Activated CD8-positive, alpha-beta T cell treated with anti-CD3 and anti-CD28 coated beads for 36 hours (primary cell): Measurements from ENCODE around the gene CAMK1D. TPM values are rescaled to one million over a fixed set of nuclear protein-coding genes. Genes with fewer than 3 reads are reported as not detected.

Experiments
- ATAC-seq: fragments of 200-7000 bp; cut with Tn5 transposase; one replicate; pipeline ENCODE4 v1.10.0; 2021; ENCODE audit warnings: mild to moderate bottlenecking, moderate library complexity
- CTCF ChIA-PET: fragments of 350-600 bp; sonication (Branson Sonifier 250); formaldehyde crosslinking; loops from one replicate; lab custom pipeline; 2021; ENCODE audit warnings: antibody characterized with exemption; lab: Charles Lee
- POLR2A ChIA-PET: fragments of 350-600 bp; sonication (Branson Sonifier 250); formaldehyde crosslinking; loops from one replicate; lab custom pipeline; 2021; ENCODE audit warnings: antibody characterized with exemption; lab: Charles Lee
- DNase-seq: peaks from one replicate; pipeline ENCODE4 v3.0.0-alpha.2; 2020
- H3K27ac Mint-ChIP-seq: one replicate; pipeline ENCODE4 v1.8.0; 2021; ENCODE audit warnings: mild to moderate bottlenecking, mixed read lengths
- H3K27me3 Mint-ChIP-seq: one replicate; pipeline ENCODE4 v1.8.0; 2021; ENCODE audit warnings: mixed read lengths
- H3K36me3 Mint-ChIP-seq: one replicate; pipeline ENCODE4 v1.8.0; 2021; ENCODE audit warnings: low read depth, mixed read lengths
- H3K4me1 Mint-ChIP-seq: one replicate; pipeline ENCODE4 v1.8.0; 2021; ENCODE audit warnings: low read depth, mixed read lengths
- H3K4me3 Mint-ChIP-seq: one replicate; pipeline ENCODE4 v1.8.0; 2021; ENCODE audit warnings: mild to moderate bottlenecking, moderate library complexity, mixed read lengths
- H3K9me3 Mint-ChIP-seq: one replicate; pipeline ENCODE4 v1.8.0; 2021; ENCODE audit warnings: mixed read lengths
- CTCF ChIP-seq: fragments of 200-600 bp; IDR thresholded peaks from one replicate; pipeline ENCODE4 v1.8.0; 2022; ENCODE audit warnings: antibody characterized with exemption, mild to moderate bottlenecking
- intact Hi-C: fragments of 100-400 bp; cut with micrococcal nuclease; formaldehyde crosslinking; loops from one replicate; pipeline ENCODE4 v1.10.0; 2022
- total RNA-seq, 2 experiments: library from RNA; stranded (reverse); gene quantifications; one replicate each; pipeline ENCODE4 v1.2.3, GENCODE V29; 2021

CAMK1D gene
- total RNA-seq, 2 experiments from 2014 or later = 13.8 TPM

GRCh38 chr10:12465385-12466136 is 116.2 kb downstream of the CAMK1D start:
- Mint-ChIP-seq H3K4me3 (no peak overlapping the region), H3K4me1 (peaks cover 16% of the 10 kb centered on the region), H3K36me3 (peaks cover 3% of the 10 kb centered on the region), H3K27me3 (no peaks in the 10 kb centered on the region), H3K27ac (no peak overlapping the region), H3K9me3 (no peaks in the 10 kb centered on the region)
- CTCF ChIA-PET = no interaction called here
- DNase-seq = no peak
- peak; percentile 66 for ATAC-seq
- POLR2A ChIA-PET = interaction anchor here (0.6 kb wide), 1 partner anchor 39 kb away, joined by 4 read pairs; no protein-coding TSS in a partner anchor
- TF ChIP-seq CTCF = no peak
- intact Hi-C loops = no loop called here

GRCh38 chr10:12466704-12467305 is 117.5 kb downstream of the CAMK1D start:
- intact Hi-C loops = no loop called here
- DNase-seq = no peak
- CTCF ChIA-PET = no interaction called here

GRCh38 chr10:12469345-12469744 is 120.0 kb downstream of the CAMK1D start:
- H3K4me3 Mint-ChIP-seq = no peak overlapping the region
- H3K27me3 Mint-ChIP-seq = no peaks in the 10 kb centered on the region
- H3K4me1 Mint-ChIP-seq = peaks cover 14% of the 10 kb centered on the region
- ChIA-PET CTCF (interaction anchor here (1.5 kb wide), 1 partner anchor 188 kb away, joined by 3 read pairs; no protein-coding TSS in a partner anchor), POLR2A (no interaction called here)
- ATAC-seq = no peak
- H3K36me3 Mint-ChIP-seq = no peaks in the 10 kb centered on the region
- intact Hi-C loops = no loop called here
- no peak for TF ChIP-seq CTCF
- H3K27ac Mint-ChIP-seq = no peak overlapping the region
- H3K9me3 Mint-ChIP-seq = no peaks in the 10 kb centered on the region
- no peak for DNase-seq

More at GRCh38 chr10:12466704-12467305, 117.5 kb downstream of the CAMK1D start:
- POLR2A ChIA-PET = interaction anchor here (0.6 kb wide), 1 partner anchor 76 kb away, joined by 3 read pairs; no protein-coding TSS in a partner anchor
- no peaks in the 10 kb centered on the region for H3K27me3 Mint-ChIP-seq
- H3K4me1 Mint-ChIP-seq = peaks cover 16% of the 10 kb centered on the region
- H3K36me3 Mint-ChIP-seq = peaks cover 2% of the 10 kb centered on the region
- no peaks in the 10 kb centered on the region for H3K9me3 Mint-ChIP-seq
- ATAC-seq = no peak
- H3K27ac Mint-ChIP-seq = no peak overlapping the region
- no peak for TF ChIP-seq CTCF
- H3K4me3 Mint-ChIP-seq = no peak overlapping the region

GRCh38 chr10:12470719-12471118 is 121.4 kb downstream of the CAMK1D start:
- Mint-ChIP-seq H3K9me3 (no peaks in the 10 kb centered on the region), H3K36me3 (peaks cover 2% of the 10 kb centered on the region), H3K27me3 (no peaks in the 10 kb centered on the region), H3K4me3 (no peak overlapping the region), H3K27ac (no peak overlapping the region), H3K4me1 (peaks cover 12% of the 10 kb centered on the region)
- CTCF ChIA-PET = no interaction called here
- no peak for TF ChIP-seq CTCF
- POLR2A ChIA-PET = no interaction called here
- ATAC-seq (no peak), DNase-seq (no peak)
- intact Hi-C loops = no loop called here

GRCh38 chr10:12471135-12471534 is 121.8 kb downstream of the CAMK1D start:
- H3K27me3 Mint-ChIP-seq = no peaks in the 10 kb centered on the region
- DNase-seq (no peak), ATAC-seq (no peak)
- H3K9me3 Mint-ChIP-seq = no peaks in the 10 kb centered on the region
- no peak overlapping the region for H3K4me3 Mint-ChIP-seq
- H3K36me3 Mint-ChIP-seq = peaks cover 2% of the 10 kb centered on the region
- TF ChIP-seq CTCF = no peak
- intact Hi-C loops = no loop called here
- CTCF ChIA-PET = interaction anchor here (0.8 kb wide), 1 partner anchor 76 kb away, joined by 3 read pairs; no protein-coding TSS in a partner anchor
- no peak overlapping the region for H3K27ac Mint-ChIP-seq
- POLR2A ChIA-PET = no interaction called here
- H3K4me1 Mint-ChIP-seq = peaks cover 10% of the 10 kb centered on the region
